Measurements from ENCODE around the gene ZFHX3. TPM values are rescaled to one million over a fixed set of nuclear protein-coding genes. Genes with fewer than 3 reads are reported as not detected.

Gene ZFHX3
- total and polyA plus RNA-seq, 2 of the 8 experiments (the other 6 are each of a cell fraction or from before 2014, with no cell fraction given): 0.08 to 0.99 TPM

DNA sequence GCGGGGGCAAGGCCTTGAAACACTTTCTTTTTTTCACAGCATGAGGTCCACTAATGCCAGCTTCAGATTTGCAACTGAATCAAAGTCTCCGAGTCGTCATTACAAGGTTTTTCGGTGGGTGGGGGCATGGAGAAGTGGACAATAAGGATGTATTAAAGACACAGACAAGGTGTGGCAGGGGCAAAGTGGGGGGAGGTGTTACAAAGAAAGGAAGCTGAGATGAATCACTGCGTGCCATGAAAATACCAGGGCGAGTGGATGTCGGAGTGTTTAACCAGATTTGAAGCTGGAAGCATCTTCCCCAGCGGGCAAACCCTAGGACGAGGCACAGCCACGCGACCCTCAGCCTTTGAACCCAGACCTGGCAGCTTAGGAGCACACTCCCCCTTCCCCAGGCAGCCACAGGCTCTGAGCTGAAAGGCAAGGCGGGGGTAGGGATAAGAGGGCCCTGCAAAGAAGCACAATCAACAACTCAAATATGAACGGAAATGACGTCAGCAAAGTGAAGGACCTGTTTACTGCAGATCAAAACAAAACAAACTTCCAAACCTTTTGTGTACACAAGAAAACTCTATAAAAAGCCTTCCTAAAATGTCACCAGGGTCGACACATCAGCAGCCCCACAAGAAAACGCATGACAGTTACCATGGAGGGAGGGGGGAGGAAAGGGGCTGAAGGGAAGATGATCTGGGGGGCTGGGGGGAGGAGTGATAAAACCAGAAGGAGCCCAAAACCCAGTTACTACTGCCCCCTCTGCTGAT lies 5.6 kb upstream of the ZFHX3 start (continued):
- TF ChIP-seq EP300 (IDR thresholded peaks at IDR 0.05; ENCODE audit: borderline replicate concordance in 1 of 2, low read depth in 2 of 2, low read length in 2 of 2): no peak
- TF ChIP-seq CTBP2 (IDR thresholded peaks at IDR 0.05; ENCODE audit: borderline replicate concordance, insufficient read depth, insufficient read length, low read length): peak; percentile 93
